WTC11 (cell line): Measurements from ENCODE around the gene ARPC3. TPM values are rescaled to one million over a fixed set of nuclear protein-coding genes. Genes with fewer than 3 reads are reported as not detected.

Source experiments
- ATAC-seq: fragments of 200-7000 bp; cut with Tn5 transposase; 2 replicates; pipeline ENCODE4 v1.10.0; 2021; ENCODE audit warnings: mild to moderate bottlenecking, moderate library complexity
- CTCF ChIA-PET: fragments of 300-600 bp; sonication (Branson Sonifier 250); formaldehyde crosslinking; loops from one replicate; lab custom pipeline; 2021; ENCODE audit warnings: antibody characterized with exemption; lab: Charles Lee
- POLR2A ChIA-PET: fragments of 350-600 bp; sonication (Branson Sonifier 250); formaldehyde crosslinking; loops from one replicate; lab custom pipeline; 2021; ENCODE audit warnings: antibody characterized with exemption; lab: Charles Lee
- DNase-seq: peaks from one replicate; pipeline ENCODE4 v3.0.0; 2021; ENCODE audit warnings: low spot score
- H3K27ac Mint-ChIP-seq: 2 replicates; pipeline ENCODE4 v1.8.0; 2021; ENCODE audit warnings: mixed read lengths
- H3K27me3 Mint-ChIP-seq: 2 replicates; pipeline ENCODE4 v1.8.0; 2021; ENCODE audit warnings: low read depth, mild to moderate bottlenecking, moderate library complexity, mixed read lengths
- H3K36me3 Mint-ChIP-seq: 2 replicates; pipeline ENCODE4 v1.8.0; 2021; ENCODE audit warnings: mixed read lengths
- H3K4me1 Mint-ChIP-seq: 2 replicates; pipeline ENCODE4 v1.8.0; 2022; ENCODE audit warnings: mixed read lengths
- H3K4me3 Mint-ChIP-seq: 2 replicates; pipeline ENCODE4 v1.8.0; 2021; ENCODE audit warnings: mild to moderate bottlenecking, moderate library complexity, mixed read lengths
- H3K9me3 Mint-ChIP-seq: 2 replicates; pipeline ENCODE4 v1.8.0; 2021; ENCODE audit warnings: mixed read lengths
- AFF4 ChIP-seq: sonication (generic); formaldehyde crosslinking; IDR thresholded peaks from 2 replicates; pipeline ENCODE4 v1.8.1; 2023; ENCODE audit warnings: mild to moderate bottlenecking, missing genetic modification reagents, borderline replicate concordance
- CBFB ChIP-seq: sonication (generic); formaldehyde crosslinking; IDR thresholded peaks from 2 replicates; pipeline ENCODE4 v1.8.1; 2022; ENCODE audit warnings: mild to moderate bottlenecking, low read depth, missing genetic modification reagents
- CTCF ChIP-seq: fragments of 200-600 bp; IDR thresholded peaks from 2 replicates; pipeline ENCODE4 v1.8.0; 2022; ENCODE audit warnings: antibody characterized with exemption
- ERG ChIP-seq: fragments of 250-450 bp; sonication (Bioruptor Pico); IDR thresholded peaks from 2 replicates; pipeline ENCODE4 v1.8.0; 2021; ENCODE audit warnings: mild to moderate bottlenecking
- HMGA2 ChIP-seq: fragments of 250-450 bp; sonication (Bioruptor Pico); IDR thresholded peaks from 2 replicates; pipeline ENCODE4 v1.4.0; 2021; ENCODE audit warnings: mild to moderate bottlenecking, moderate library complexity
- TCF7 ChIP-seq: sonication (generic); formaldehyde crosslinking; IDR thresholded peaks from 2 replicates; pipeline ENCODE4 v1.8.0; 2022; ENCODE audit warnings: mild to moderate bottlenecking, low read depth, missing genetic modification reagents, moderate library complexity
- ZNF219 ChIP-seq: sonication (generic); formaldehyde crosslinking; IDR thresholded peaks from 2 replicates; pipeline ENCODE4 v1.8.0; 2023; ENCODE audit warnings: missing genetic modification reagents, mild to moderate bottlenecking, borderline replicate concordance
- ZNF416 ChIP-seq: fragments of 250-450 bp; sonication (Bioruptor Pico); IDR thresholded peaks from 2 replicates; pipeline ENCODE4 v1.9.0; 2021; ENCODE audit warnings: mild to moderate bottlenecking, inconsistent platforms
- ZNF671 ChIP-seq: fragments of 250-450 bp; sonication (Bioruptor Pico); IDR thresholded peaks from 2 replicates; pipeline ENCODE4 v1.8.0; 2021; ENCODE audit warnings: mild to moderate bottlenecking
- total RNA-seq: library from RNA; stranded (reverse); gene quantifications from 3 replicates; pipeline ENCODE4 v1.2.3, GENCODE V29; 2021
- TF ChIP-seq, protein P1 (sequence below): sonication (generic); formaldehyde crosslinking; IDR thresholded peaks from 2 replicates; pipeline ENCODE4 v1.8.0; 2022; ENCODE audit warnings: mild to moderate bottlenecking, missing genetic modification reagents
- TF ChIP-seq, protein P2 (sequence below): sonication (generic); formaldehyde crosslinking; IDR thresholded peaks from 2 replicates; pipeline ENCODE4 v1.8.1; 2023; ENCODE audit warnings: mild to moderate bottlenecking, missing genetic modification reagents, moderate library complexity
- TF ChIP-seq, protein P3 (sequence below): sonication (generic); formaldehyde crosslinking; IDR thresholded peaks from 2 replicates; pipeline ENCODE4 v1.8.0; 2022; ENCODE audit warnings: missing genetic modification reagents
- TF ChIP-seq, protein P4 (sequence below): sonication (generic); formaldehyde crosslinking; IDR thresholded peaks from 2 replicates; pipeline ENCODE4 v1.8.1; 2022; ENCODE audit warnings: missing genetic modification reagents, borderline replicate concordance
- TF ChIP-seq, protein P5 (sequence below): fragments of 250-450 bp; sonication (Bioruptor Pico); IDR thresholded peaks from 2 replicates; pipeline ENCODE4 v2.1.2; 2022; ENCODE audit warnings: mild to moderate bottlenecking, moderate library complexity

ARPC3 gene
- total RNA-seq, 1 experiment from 2014 or later, result 149 TPM

- TF ChIP-seq, protein P1, sequence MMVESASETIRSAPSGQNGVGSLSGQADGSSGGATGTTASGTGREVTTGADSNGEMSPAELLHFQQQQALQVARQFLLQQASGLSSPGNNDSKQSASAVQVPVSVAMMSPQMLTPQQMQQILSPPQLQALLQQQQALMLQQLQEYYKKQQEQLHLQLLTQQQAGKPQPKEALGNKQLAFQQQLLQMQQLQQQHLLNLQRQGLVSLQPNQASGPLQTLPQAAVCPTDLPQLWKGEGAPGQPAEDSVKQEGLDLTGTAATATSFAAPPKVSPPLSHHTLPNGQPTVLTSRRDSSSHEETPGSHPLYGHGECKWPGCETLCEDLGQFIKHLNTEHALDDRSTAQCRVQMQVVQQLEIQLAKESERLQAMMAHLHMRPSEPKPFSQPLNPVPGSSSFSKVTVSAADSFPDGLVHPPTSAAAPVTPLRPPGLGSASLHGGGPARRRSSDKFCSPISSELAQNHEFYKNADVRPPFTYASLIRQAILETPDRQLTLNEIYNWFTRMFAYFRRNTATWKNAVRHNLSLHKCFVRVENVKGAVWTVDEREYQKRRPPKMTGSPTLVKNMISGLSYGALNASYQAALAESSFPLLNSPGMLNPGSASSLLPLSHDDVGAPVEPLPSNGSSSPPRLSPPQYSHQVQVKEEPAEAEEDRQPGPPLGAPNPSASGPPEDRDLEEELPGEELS (CRISPR knock-in tag), result no peak
- TF ChIP-seq AFF4 (no peak), CBFB (CRISPR knock-in tag) (no peak), ZNF416 (CRISPR knock-in tag) (no peak), ZNF219 (CRISPR knock-in tag) (no peak), CTCF (no peak), ZNF671 (no peak)
- TF ChIP-seq, protein P2, sequence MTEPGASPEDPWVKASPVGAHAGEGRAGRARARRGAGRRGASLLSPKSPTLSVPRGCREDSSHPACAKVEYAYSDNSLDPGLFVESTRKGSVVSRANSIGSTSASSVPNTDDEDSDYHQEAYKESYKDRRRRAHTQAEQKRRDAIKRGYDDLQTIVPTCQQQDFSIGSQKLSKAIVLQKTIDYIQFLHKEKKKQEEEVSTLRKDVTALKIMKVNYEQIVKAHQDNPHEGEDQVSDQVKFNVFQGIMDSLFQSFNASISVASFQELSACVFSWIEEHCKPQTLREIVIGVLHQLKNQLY (CRISPR knock-in tag), result no peak
Observed at GRCh38 chr12:110426406-110426805, 23.7 kb downstream of the ARPC3 start (continued).

DNA sequence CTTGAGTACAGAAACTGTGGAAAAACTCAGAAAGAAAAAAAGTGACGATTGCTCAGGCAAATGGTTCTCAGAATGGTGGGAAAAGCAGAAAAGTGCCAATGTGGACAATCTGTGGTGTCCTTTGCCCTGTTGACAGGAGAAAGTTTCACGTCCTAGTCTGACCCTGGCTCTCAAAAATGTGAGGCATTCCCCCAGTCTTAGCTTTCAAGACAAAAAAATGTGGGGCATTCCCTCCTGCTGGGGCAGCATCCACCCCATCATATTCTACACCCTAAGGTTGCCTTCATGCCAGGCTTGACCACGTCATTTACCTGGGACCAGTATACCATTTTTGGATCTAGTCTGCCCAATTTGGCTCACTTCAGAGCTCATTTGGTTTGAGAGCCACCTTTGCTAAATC is 25.9 kb downstream of the ARPC3 start:
- peak; percentile 82 for ATAC-seq
- Mint-ChIP-seq H3K36me3 (no peaks in the 10 kb centered on the region), H3K27ac (no peak overlapping the region), H3K9me3 (no peaks in the 10 kb centered on the region), H3K4me3 (no peak overlapping the region), H3K4me1 (peaks cover 8% of the 10 kb centered on the region; the same call in 1 of the 2 replicates), H3K27me3 (no peaks in the 10 kb centered on the region)
- DNase-seq, result no peak
- ChIA-PET CTCF (interaction anchor here (1.0 kb wide), 1 partner anchor 45 kb away, joined by 3 read pairs; the partner anchor contains the start of genes FAM216A and GPN3), POLR2A (no interaction called here)
- TF ChIP-seq ERG (CRISPR knock-in tag) (no peak), TCF7 (CRISPR knock-in tag) (no peak), ZNF416 (CRISPR knock-in tag) (no peak), HMGA2 (no peak), CBFB (CRISPR knock-in tag) (no peak), CTCF (no peak)
- TF ChIP-seq, protein P3, sequence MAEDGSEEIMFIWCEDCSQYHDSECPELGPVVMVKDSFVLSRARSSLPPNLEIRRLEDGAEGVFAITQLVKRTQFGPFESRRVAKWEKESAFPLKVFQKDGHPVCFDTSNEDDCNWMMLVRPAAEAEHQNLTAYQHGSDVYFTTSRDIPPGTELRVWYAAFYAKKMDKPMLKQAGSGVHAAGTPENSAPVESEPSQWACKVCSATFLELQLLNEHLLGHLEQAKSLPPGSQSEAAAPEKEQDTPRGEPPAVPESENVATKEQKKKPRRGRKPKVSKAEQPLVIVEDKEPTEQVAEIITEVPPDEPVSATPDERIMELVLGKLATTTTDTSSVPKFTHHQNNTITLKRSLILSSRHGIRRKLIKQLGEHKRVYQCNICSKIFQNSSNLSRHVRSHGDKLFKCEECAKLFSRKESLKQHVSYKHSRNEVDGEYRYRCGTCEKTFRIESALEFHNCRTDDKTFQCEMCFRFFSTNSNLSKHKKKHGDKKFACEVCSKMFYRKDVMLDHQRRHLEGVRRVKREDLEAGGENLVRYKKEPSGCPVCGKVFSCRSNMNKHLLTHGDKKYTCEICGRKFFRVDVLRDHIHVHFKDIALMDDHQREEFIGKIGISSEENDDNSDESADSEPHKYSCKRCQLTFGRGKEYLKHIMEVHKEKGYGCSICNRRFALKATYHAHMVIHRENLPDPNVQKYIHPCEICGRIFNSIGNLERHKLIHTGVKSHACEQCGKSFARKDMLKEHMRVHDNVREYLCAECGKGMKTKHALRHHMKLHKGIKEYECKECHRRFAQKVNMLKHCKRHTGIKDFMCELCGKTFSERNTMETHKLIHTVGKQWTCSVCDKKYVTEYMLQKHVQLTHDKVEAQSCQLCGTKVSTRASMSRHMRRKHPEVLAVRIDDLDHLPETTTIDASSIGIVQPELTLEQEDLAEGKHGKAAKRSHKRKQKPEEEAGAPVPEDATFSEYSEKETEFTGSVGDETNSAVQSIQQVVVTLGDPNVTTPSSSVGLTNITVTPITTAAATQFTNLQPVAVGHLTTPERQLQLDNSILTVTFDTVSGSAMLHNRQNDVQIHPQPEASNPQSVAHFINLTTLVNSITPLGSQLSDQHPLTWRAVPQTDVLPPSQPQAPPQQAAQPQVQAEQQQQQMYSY (CRISPR knock-in tag), result no peak
- TF ChIP-seq, protein P4, sequence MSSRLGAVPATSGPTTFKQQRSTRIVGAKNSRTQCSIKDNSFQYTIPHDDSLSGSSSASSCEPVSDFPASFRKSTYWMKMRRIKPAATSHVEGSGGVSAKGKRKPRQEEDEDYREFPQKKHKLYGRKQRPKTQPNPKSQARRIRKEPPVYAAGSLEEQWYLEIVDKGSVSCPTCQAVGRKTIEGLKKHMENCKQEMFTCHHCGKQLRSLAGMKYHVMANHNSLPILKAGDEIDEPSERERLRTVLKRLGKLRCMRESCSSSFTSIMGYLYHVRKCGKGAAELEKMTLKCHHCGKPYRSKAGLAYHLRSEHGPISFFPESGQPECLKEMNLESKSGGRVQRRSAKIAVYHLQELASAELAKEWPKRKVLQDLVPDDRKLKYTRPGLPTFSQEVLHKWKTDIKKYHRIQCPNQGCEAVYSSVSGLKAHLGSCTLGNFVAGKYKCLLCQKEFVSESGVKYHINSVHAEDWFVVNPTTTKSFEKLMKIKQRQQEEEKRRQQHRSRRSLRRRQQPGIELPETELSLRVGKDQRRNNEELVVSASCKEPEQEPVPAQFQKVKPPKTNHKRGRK, result no peak
- TF ChIP-seq, protein P5, sequence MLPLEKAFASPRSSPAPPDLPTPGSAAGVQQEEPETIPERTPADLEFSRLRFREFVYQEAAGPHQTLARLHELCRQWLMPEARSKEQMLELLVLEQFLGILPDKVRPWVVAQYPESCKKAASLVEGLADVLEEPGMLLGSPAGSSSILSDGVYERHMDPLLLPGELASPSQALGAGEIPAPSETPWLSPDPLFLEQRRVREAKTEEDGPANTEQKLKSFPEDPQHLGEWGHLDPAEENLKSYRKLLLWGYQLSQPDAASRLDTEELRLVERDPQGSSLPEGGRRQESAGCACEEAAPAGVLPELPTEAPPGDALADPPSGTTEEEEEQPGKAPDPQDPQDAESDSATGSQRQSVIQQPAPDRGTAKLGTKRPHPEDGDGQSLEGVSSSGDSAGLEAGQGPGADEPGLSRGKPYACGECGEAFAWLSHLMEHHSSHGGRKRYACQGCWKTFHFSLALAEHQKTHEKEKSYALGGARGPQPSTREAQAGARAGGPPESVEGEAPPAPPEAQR (CRISPR knock-in tag), result no peak
